A549 treated with RU486 at 1 μM for 4 hours (cell line): ENCODE measurements around the gene LRMDA. TPM values are rescaled to one million over a fixed set of nuclear protein-coding genes. Genes with fewer than 3 reads are reported as not detected.

Source experiments
- total RNA-seq: library from RNA; stranded (reverse); fragments of 200-300 nt; extraction: Qiagen RNA extraction; gene quantifications from 5 replicates; pipeline ENCODE4 v1.2.3, GENCODE V29; 2022; ENCODE audit warnings: low read depth

Gene LRMDA
- 3.1 to 6.5 TPM (median 4.6 TPM) in 5 replicates for total RNA-seq

GRCh38 chr10:75431180-75432111 lies at the start of gene LRMDA:
Gene LRMDA, plus strand, starts transcription at chr10:75431624.

GRCh38 chr10:75401569-75402485 lies 29.6 kb upstream of the LRMDA start, which contains the start of gene ZNF503:
Gene ZNF503, minus strand, starts transcription at chr10:75401764. Its CDS starts 345 bp downstream, at chr10:75401419.

Other genes with a start within 250 kb of the LRMDA start
- gene VDAC2, start 220.8 kb upstream of the LRMDA start, total RNA-seq: 283 to 327 TPM (median 289 TPM) in 5 replicates
- gene COMTD1, start 195.7 kb upstream of the LRMDA start, total RNA-seq: 28.4 to 55.6 TPM (median 42.2 TPM) in 5 replicates
- 8.8 to 14.5 TPM (median 13.8 TPM) in 5 replicates for gene ZNF503, start 29.9 kb upstream of the LRMDA start, total RNA-seq